K562 (cell line): ENCODE results near the gene TMLHE. TPM values are rescaled to one million over a fixed set of nuclear protein-coding genes. Genes with fewer than 3 reads are reported as not detected.

Experiments
- ATAC-seq: fragments of 200-7000 bp; cut with Tn5 transposase; 3 replicates; pipeline ENCODE4 v1.9.1; 2020; ENCODE audit warnings: moderate library complexity
- BruUV-seq: library from RNA; stranded (reverse); fragments of 400-500 nt; replicated peaks from 2 replicates; lab custom pipeline; 2021; lab: Mats Ljungman, UMichigan
- CTCF ChIA-PET: fragments of 300-600 bp; formaldehyde crosslinking; extraction: SDS; loops from one replicate; lab custom pipeline; 2021; ENCODE audit warnings: low intra/inter-chr PET ratio; lab: Yijun Ruan, JAX
- POLR2A ChIA-PET: fragments of 300-600, 350-650 bp; sonication (Branson Sonifier 250); formaldehyde crosslinking; extraction: SDS; loops from one replicate; lab custom pipeline; 2021; ENCODE audit warnings: antibody characterized with exemption, inconsistent platforms; lab: Yijun Ruan, JAX
- DNase-seq, 4 experiments: peaks; one replicate each; pipeline versions ENCODE4 v3.0.0 to v3.0.0-alpha.2; 2011 to 2018; ENCODE audit warnings: low spot score in 3 of 4, mixed read lengths in 3 of 4; ENCODE audit errors: extremely low read depth in 1 of 4
- FAIRE-seq: peaks from 2 replicates; lab custom pipeline; 2011; peaks lifted over from hg19 to GRCh38; lab: Jason Lieb, UNC
- H2AFZ ChIP-seq: 2 replicates; pipeline ENCODE4 v1.6.0; 2011; ENCODE audit warnings: low read depth, low read length, control low read depth, inconsistent platforms
- H3K27ac ChIP-seq: fragments of 200-600 bp; 3 replicates; pipeline ENCODE4 v1.8.0; 2011; ENCODE audit warnings: low read depth, mild to moderate bottlenecking, control low read depth, inconsistent platforms, low read length, moderate library complexity, mixed read lengths; ENCODE audit errors: extremely low read depth
- H3K27me3 ChIP-seq, 2 experiments: fragments of 300-600 bp in 1 of 2; 2 replicates in 1 of 2; 3 replicates in 1 of 2; pipeline versions ENCODE4 v1.6.0 to v1.8.0; 2011; ENCODE audit warnings: inconsistent platforms in 2 of 2, low read length in 2 of 2, mild to moderate bottlenecking in 1 of 2, mixed read lengths in 1 of 2, moderate library complexity in 1 of 2; ENCODE audit not compliant: control insufficient read depth in 2 of 2, insufficient read depth in 2 of 2
- H3K36me3 ChIP-seq: fragments of 300-600 bp; 3 replicates; pipeline ENCODE4 v1.8.0; 2011; ENCODE audit warnings: mild to moderate bottlenecking, low read length, inconsistent platforms; ENCODE audit not compliant: control insufficient read depth, insufficient read depth
- H3K4me1 ChIP-seq, 2 experiments: fragments of 200-600 bp in 1 of 2; replicated peaks in 1 of 2; 2 replicates in 1 of 2; 3 replicates in 1 of 2; pipeline versions ENCODE4 v1.5.1 to v1.8.0; 2011; ENCODE audit warnings: inconsistent platforms in 2 of 2, low read length in 2 of 2, mild to moderate bottlenecking in 1 of 2, mixed read lengths in 1 of 2, moderate library complexity in 1 of 2; ENCODE audit not compliant: control insufficient read depth in 2 of 2, insufficient read depth in 2 of 2
- H3K4me2 ChIP-seq: 2 replicates; pipeline ENCODE4 v1.6.1; 2011; ENCODE audit warnings: low read length, control low read depth, inconsistent platforms, mixed read lengths; ENCODE audit not compliant: insufficient read depth
- H3K4me3 ChIP-seq: fragments of 200-600 bp; sonication (generic), shearing (Covaris generic); 2 replicates; pipeline ENCODE4 v1.5.1; 2016; ENCODE audit warnings: control low read depth, inconsistent platforms
- H3K79me2 ChIP-seq: fragments of 200-600 bp; 3 replicates; pipeline ENCODE4 v1.8.0; 2011; ENCODE audit warnings: low read length, inconsistent platforms; ENCODE audit not compliant: control insufficient read depth, insufficient read depth
- H3K9ac ChIP-seq, 2 experiments: 2 replicates each; pipeline versions ENCODE4 v1.6.0 to v1.6.1; 2011; ENCODE audit warnings: low read depth in 2 of 2, low read length in 2 of 2, control low read depth in 1 of 2, inconsistent platforms in 1 of 2, mild to moderate bottlenecking in 1 of 2, mixed read lengths in 1 of 2; ENCODE audit not compliant: insufficient read depth in 1 of 2
- H3K9me1 ChIP-seq: one replicate; pipeline ENCODE4 v1.6.0; 2011; ENCODE audit warnings: inconsistent platforms, mild to moderate bottlenecking, low read length, moderate library complexity; ENCODE audit not compliant: control insufficient read depth, insufficient read depth
- H3K9me3 ChIP-seq: replicated peaks from 2 replicates; pipeline ENCODE4 v1.5.1; 2011; ENCODE audit warnings: low read depth, low read length, inconsistent platforms; ENCODE audit not compliant: control insufficient read depth, insufficient read depth
- H4K20me1 ChIP-seq: replicated peaks from 2 replicates; pipeline ENCODE4 v1.6.1; 2011; ENCODE audit warnings: low read length, inconsistent platforms, mixed read lengths; ENCODE audit not compliant: control insufficient read depth, insufficient read depth
- E2F5 ChIP-seq: sonication (generic); formaldehyde crosslinking; IDR thresholded peaks from 2 replicates; pipeline ENCODE4 v1.8.0; 2022; ENCODE audit warnings: mild to moderate bottlenecking, missing genetic modification reagents
- MXD1 ChIP-seq: fragments of 250-450 bp; sonication (Bioruptor Pico); IDR thresholded peaks from 2 replicates; pipeline ENCODE4 v1.8.0; 2021; ENCODE audit warnings: borderline replicate concordance, mild to moderate bottlenecking, moderate library complexity; ENCODE audit not compliant: poor library complexity, severe bottlenecking
- SPI1 ChIP-seq: IDR thresholded peaks from 2 replicates; pipeline ENCODE4 v1.6.1; 2011; ENCODE audit warnings: low read depth, low read length, control low read depth, borderline replicate concordance
- ZFP30 ChIP-seq: fragments of 250-450 bp; sonication (Bioruptor Pico); IDR thresholded peaks from 2 replicates; pipeline ENCODE4 v1.8.0; 2022; ENCODE audit warnings: moderate library complexity, mild to moderate bottlenecking, inconsistent platforms, borderline replicate concordance
- WGBS: fragments of 100-300 bp; shearing (Covaris generic); methylation state at CpG from one replicate; pipeline ENCODE4 v1.1.6; 2016; ENCODE audit warnings: low coverage, mixed read lengths; ENCODE audit not compliant: insufficient coverage; ENCODE audit errors: missing lambda C conversion rate; 5-methylcytosine and 5-hydroxymethylcytosine counted together
- in situ Hi-C: fragments of 300-500 bp; cut with MboI; formaldehyde crosslinking; loops from 4 replicates; pipeline ENCODE4 v1.15.0; 2018; ENCODE audit warnings: inconsistent platforms, mixed read lengths
- intact Hi-C: fragments of 100-400 bp; cut with micrococcal nuclease; formaldehyde crosslinking; loops from 2 replicates; pipeline ENCODE4 v1.14.2; 2022
- polyA plus RNA-seq, 8 experiments: library from polyadenylated mRNA; depleted of rRNA in 4 of 8; stranded (reverse) in 5 of 8; unstranded in 3 of 8; fragments of >200 nt; fragmentation: Nextera tagmentation in 2 of 8; fragmentation: Illumina TruSeq in 1 of 8; extraction: Ambion mirVana in 2 of 8; extraction: Trizol in 1 of 8; gene quantifications; 2 replicates each; pipeline versions ENCODE4 v1.2.1 to v1.2.3, GENCODE V29; 2011 to 2014; ENCODE audit warnings: inconsistent platforms in 1 of 8, missing spikeins in 1 of 8
- total RNA-seq, 7 experiments: library from RNA; depleted of rRNA in 6 of 7; stranded (reverse); fragments of >200 nt in 6 of 7; fragmentation: Illumina TruSeq in 2 of 7; extraction: Trizol in 2 of 7; gene quantifications; 2 replicates each; pipeline versions ENCODE4 v1.2.1 to v1.2.3, GENCODE V29; 2011 to 2021; ENCODE audit warnings: low replicate concordance in 1 of 7

TMLHE gene
- total and polyA plus RNA-seq, 9 of the 15 experiments (the other 6 are each of a cell fraction or from before 2014, with no cell fraction given) = 6.5 to 34.3 (median 17.9) TPM

- Histone ChIP-seq H3K9me1 (no peaks in the 10 kb centered on the region), H3K27ac (peak overlapping the region; percentile 96; the same call in 1 of the 3 replicates), H2AFZ (no peak overlapping the region), H3K36me3 (no peaks in the 10 kb centered on the region), H3K9me3 (no peaks in the 10 kb centered on the region), H3K9ac (peak overlapping the region in 1 of 2 experiments; percentile 96; a peak in 2 of 4 replicates), H3K27me3 (no peaks in the 10 kb centered on the region), H4K20me1 (no peaks in the 10 kb centered on the region), H3K4me3 (peak overlapping the region; percentile 85), H3K4me2 (peak overlapping the region; percentile 92), H3K79me2 (peaks cover 49% of the 10 kb centered on the region), H3K4me1 (peaks cover 2 to 6% of the 10 kb centered on the region in 2 experiments; a peak in 1 of 5 replicates)
- TF ChIP-seq MXD1 (CRISPR knock-in tag) (no peak), ZFP30 (CRISPR knock-in tag) (no peak), E2F5 (CRISPR knock-in tag) (no peak), SPI1 (peak; percentile 44; the same call in 1 of the 2 replicates)
- in situ Hi-C loops = no loop called here
- FAIRE-seq (no peak), ATAC-seq (no peak), DNase-seq (no peak)
- BruUV-seq = no TSS peak
- intact Hi-C loops = no loop called here
- WGBS = 0% methylated on average over 1 of the region's 2 CpGs
- ChIA-PET POLR2A (no interaction called here), CTCF (no interaction called here)
Observed at GRCh38 chrX:155611302-155611701, 1.4 kb downstream of the TMLHE start.
